ACHN (cell line): ENCODE measurements around the gene LLGL1.

ENCODE experiments used
- DNase-seq: peaks from one replicate; pipeline ENCODE4 v3.0.0-alpha.2; 2015
- in situ Hi-C: cut with HindIII; loops from 2 replicates; pipeline ENCODE4 v1.10.0; 2017; ENCODE audit warnings: low sequenced_read_pairs, low pct_ligation_motif_present, low pct_unique_long_range_greater_than_20kb

Gene LLGL1

GRCh38 chr17:18291718-18292540 is 66.5 kb downstream of the LLGL1 start:
- in situ Hi-C loops, result no loop called here

More at GRCh38 chr17:18291718-18292540, 66.5 kb downstream of the LLGL1 start:
- no peak for DNase-seq
